Lower lobe of right lung (tissue), 2 donors: ENCODE data around the gene ARMH3. TPM values are rescaled to one million over a fixed set of nuclear protein-coding genes. Genes with fewer than 3 reads are reported as not detected.

Experiments
- ATAC-seq, 2 donors: fragments of 200-7000 bp; cut with Tn5 transposase; one replicate each; pipeline ENCODE4 v1.9.1; 2020 to 2022; ENCODE audit warnings: mild to moderate bottlenecking in 2 of 2, moderate library complexity in 2 of 2
- DNase-seq: peaks from one replicate; pipeline ENCODE4 v3.0.0-alpha.2; 2020
- H3K27ac ChIP-seq: fragments of 200-600 bp; one replicate; pipeline ENCODE4 v1.8.0; 2022
- H3K27me3 ChIP-seq: fragments of 200-600 bp; one replicate; pipeline ENCODE4 v1.8.0; 2022; ENCODE audit warnings: low read depth
- H3K36me3 ChIP-seq: fragments of 200-600 bp; one replicate; pipeline ENCODE4 v1.8.0; 2022; ENCODE audit warnings: mild to moderate bottlenecking
- H3K4me1 ChIP-seq: fragments of 200-600 bp; one replicate; pipeline ENCODE4 v1.8.0; 2022
- H3K4me3 ChIP-seq: fragments of 200-600 bp; one replicate; pipeline ENCODE4 v1.8.0; 2022; ENCODE audit warnings: mild to moderate bottlenecking
- H3K9me3 ChIP-seq: fragments of 200-600 bp; one replicate; pipeline ENCODE4 v1.8.0; 2022
- CTCF ChIP-seq: fragments of 200-600 bp; IDR thresholded peaks from one replicate; pipeline ENCODE4 v1.8.0; 2022; ENCODE audit warnings: antibody characterized with exemption, mild to moderate bottlenecking
- intact Hi-C: fragments of 100-400 bp; cut with DNase I; formaldehyde crosslinking; loops from one replicate; pipeline ENCODE4 v1.11.0; 2022
- total RNA-seq: library from RNA; stranded (reverse); fragmentation: NEBNext Ultra II Directional; extraction: Animal tissue kit (Norgen Biotek cat#: 25700); gene quantifications from one replicate; pipeline ENCODE4 v1.2.1, GENCODE V29; 2021
- donor health status: DM: no; HTN: yes; CAD: no; lungs with severe emphysema.

The ARMH3 gene
- total RNA-seq, 1 donor from 2014 or later = 38.6 TPM

- no peak overlapping the region for H3K27ac ChIP-seq
- peaks cover 49% of the 10 kb centered on the region for H3K4me1 ChIP-seq
- no peak for ATAC-seq
- H3K27me3 ChIP-seq = no peaks in the 10 kb centered on the region
- no peaks in the 10 kb centered on the region for H3K9me3 ChIP-seq
- intact Hi-C loops = no loop called here
- no peak for DNase-seq
- no peak for TF ChIP-seq CTCF
- H3K36me3 ChIP-seq = peaks cover 21% of the 10 kb centered on the region
- H3K4me3 ChIP-seq = no peak overlapping the region
These were observed 12.2 kb upstream of the ARMH3 start for GRCh38 chr10:102068216-102068615.

GRCh38 chr10:102067091-102067916 lies 11.3 kb upstream of the ARMH3 start:
- H3K27ac ChIP-seq = no peak overlapping the region

DNA sequence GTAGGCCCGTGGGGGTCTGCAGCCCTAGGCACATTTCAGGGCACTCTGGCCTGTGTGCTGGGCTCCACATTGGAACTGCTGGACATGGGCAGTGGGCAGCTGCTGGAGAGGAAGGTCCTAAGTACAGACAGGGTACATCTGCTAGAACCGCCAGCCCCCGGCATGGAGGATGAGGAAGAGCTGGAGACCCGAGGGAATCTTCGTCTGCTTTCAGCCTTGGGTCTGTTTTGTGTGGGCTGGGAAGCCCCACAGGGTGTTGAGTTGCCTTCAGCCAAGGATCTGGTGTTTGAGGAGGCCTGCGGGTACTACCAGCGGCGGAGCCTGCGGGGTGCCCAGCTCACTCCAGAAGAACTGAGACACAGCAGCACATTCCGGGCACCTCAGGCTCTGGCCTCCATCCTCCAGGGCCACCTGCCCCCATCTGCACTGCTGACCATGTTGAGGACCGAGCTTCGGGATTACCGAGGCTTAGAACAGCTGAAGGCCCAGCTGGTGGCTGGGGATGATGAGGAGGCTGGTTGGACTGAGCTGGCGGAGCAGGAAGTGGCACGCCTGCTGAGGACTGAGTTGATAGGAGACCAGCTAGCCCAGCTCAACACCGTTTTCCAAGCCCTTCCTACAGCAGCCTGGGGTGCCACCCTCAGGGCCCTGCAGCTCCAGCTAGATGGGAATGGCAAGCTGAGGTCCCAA lies 10.6 kb upstream of the ARMH3 start:
- TF ChIP-seq CTCF = no peak
- Histone ChIP-seq H3K4me3 (peak overlapping the region; percentile 95), H3K36me3 (peaks cover 21% of the 10 kb centered on the region), H3K27ac (peak overlapping the region; percentile 98), H3K4me1 (peaks cover 44% of the 10 kb centered on the region), H3K9me3 (no peaks in the 10 kb centered on the region), H3K27me3 (no peaks in the 10 kb centered on the region)
- ATAC-seq = no peak
- DNase-seq = no peak
- intact Hi-C loops = no loop called here

More at GRCh38 chr10:102067091-102067916, 11.3 kb upstream of the ARMH3 start:
- intact Hi-C loops = no loop called here
- Histone ChIP-seq H3K4me1 (peaks cover 44% of the 10 kb centered on the region), H3K27me3 (no peaks in the 10 kb centered on the region), H3K9me3 (no peaks in the 10 kb centered on the region), H3K4me3 (peak overlapping the region; percentile 95), H3K36me3 (peaks cover 21% of the 10 kb centered on the region)
- no peak for ATAC-seq
- no peak for TF ChIP-seq CTCF
- DNase-seq = no peak

- no peaks in the 10 kb centered on the region for H3K27me3 ChIP-seq
- peaks cover 21% of the 10 kb centered on the region for H3K36me3 ChIP-seq
- peak overlapping the region; percentile 98 for H3K27ac ChIP-seq
- peak overlapping the region; percentile 95 for H3K4me3 ChIP-seq
- TF ChIP-seq CTCF = no peak
- intact Hi-C loops = no loop called here
- H3K9me3 ChIP-seq = no peaks in the 10 kb centered on the region
- H3K4me1 ChIP-seq = peaks cover 44% of the 10 kb centered on the region
- ATAC-seq (peak; percentile 71 to 77), DNase-seq (peak; percentile 65)
These were observed 9.8 kb upstream of the ARMH3 start for GRCh38 chr10:102065561-102066398.

GRCh38 chr10:102064868-102065560 lies 9.0 kb upstream of the ARMH3 start, which contains the start of gene HPS6:
Gene HPS6 (plus strand): TSS chr10:102065349. CDS start chr10:102065475, 126 bp downstream.
- Histone ChIP-seq H3K4me1 (peaks cover 44% of the 10 kb centered on the region), H3K27ac (peak within 1 kb of the TSS; percentile 98), H3K9me3 (no peaks in the 10 kb centered on the region), H3K4me3 (peak within 1 kb of the TSS; percentile 95), H3K36me3 (peaks cover 21% of the 10 kb centered on the region), H3K27me3 (no peaks in the 10 kb centered on the region)
- intact Hi-C loops = no loop called here
- ATAC-seq (peak; percentile 98), DNase-seq (peak; percentile 96)
- TF ChIP-seq CTCF = peak; percentile 32
